ENCODE results near the gene TNFRSF19.

DNA sequence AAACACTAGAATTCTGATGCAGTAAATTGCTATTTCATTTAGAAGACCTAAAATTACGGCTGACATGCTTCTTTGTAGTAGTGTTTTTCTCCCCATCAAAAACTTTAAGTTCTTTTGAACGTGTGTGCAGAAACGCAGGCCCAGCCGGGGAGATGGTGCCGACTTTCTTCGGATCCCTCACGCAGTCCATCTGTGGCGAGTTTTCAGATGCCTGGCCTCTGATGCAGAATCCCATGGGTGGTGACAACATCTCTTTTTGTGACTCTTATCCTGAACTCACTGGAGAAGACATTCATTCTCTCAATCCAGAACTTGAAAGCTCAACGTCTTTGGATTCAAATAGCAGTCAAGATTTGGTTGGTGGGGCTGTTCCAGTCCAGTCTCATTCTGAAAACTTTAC, 98.3 kb downstream of the TNFRSF19 start:
- TF ChIP-seq, protein P1, sequence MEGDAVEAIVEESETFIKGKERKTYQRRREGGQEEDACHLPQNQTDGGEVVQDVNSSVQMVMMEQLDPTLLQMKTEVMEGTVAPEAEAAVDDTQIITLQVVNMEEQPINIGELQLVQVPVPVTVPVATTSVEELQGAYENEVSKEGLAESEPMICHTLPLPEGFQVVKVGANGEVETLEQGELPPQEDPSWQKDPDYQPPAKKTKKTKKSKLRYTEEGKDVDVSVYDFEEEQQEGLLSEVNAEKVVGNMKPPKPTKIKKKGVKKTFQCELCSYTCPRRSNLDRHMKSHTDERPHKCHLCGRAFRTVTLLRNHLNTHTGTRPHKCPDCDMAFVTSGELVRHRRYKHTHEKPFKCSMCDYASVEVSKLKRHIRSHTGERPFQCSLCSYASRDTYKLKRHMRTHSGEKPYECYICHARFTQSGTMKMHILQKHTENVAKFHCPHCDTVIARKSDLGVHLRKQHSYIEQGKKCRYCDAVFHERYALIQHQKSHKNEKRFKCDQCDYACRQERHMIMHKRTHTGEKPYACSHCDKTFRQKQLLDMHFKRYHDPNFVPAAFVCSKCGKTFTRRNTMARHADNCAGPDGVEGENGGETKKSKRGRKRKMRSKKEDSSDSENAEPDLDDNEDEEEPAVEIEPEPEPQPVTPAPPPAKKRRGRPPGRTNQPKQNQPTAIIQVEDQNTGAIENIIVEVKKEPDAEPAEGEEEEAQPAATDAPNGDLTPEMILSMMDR (IDR thresholded peaks at IDR 0.05), result no peak
- TF ChIP-seq POLR2A (IDR thresholded peaks at IDR 0.05), result no peak
- TF ChIP-seq POLR2AphosphoS5 (IDR thresholded peaks at IDR 0.05), result no peak

All from prostate gland (tissue), 2 donors.